C4-2B (cell line): ENCODE data around the gene BTBD9.

ENCODE experiments used
- ZFX ChIP-seq: fragments of 450-650 bp; IDR thresholded peaks from 2 replicates; pipeline ENCODE4 v1.6.1; 2017
- TF ChIP-seq, protein P1 (sequence below): fragments of 450-650 bp; conservative IDR thresholded peaks from 2 replicates; pipeline ENCODE4 v1.5.1; 2017; ENCODE audit warnings: mild to moderate bottlenecking

DNA sequence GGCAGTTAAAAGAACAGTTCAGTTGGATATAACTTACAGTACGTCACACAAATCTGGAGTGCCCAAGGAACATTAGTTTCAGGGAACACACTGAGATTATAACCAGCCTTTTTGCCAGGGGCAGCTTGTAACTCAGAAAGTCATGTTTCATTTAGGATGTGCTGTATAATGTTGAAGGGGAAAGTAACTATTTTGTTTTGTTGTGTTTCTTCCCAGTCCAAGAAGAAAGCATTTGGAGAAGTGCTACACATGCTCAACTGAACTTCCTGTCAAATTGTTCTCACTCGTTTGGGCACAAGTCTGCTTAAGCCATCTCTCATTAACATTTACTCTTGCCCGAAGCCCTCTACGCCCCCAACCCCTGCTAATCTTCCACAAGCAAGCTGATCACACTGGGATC is 157.9 kb downstream of the BTBD9 start:
- TF ChIP-seq, protein P1, sequence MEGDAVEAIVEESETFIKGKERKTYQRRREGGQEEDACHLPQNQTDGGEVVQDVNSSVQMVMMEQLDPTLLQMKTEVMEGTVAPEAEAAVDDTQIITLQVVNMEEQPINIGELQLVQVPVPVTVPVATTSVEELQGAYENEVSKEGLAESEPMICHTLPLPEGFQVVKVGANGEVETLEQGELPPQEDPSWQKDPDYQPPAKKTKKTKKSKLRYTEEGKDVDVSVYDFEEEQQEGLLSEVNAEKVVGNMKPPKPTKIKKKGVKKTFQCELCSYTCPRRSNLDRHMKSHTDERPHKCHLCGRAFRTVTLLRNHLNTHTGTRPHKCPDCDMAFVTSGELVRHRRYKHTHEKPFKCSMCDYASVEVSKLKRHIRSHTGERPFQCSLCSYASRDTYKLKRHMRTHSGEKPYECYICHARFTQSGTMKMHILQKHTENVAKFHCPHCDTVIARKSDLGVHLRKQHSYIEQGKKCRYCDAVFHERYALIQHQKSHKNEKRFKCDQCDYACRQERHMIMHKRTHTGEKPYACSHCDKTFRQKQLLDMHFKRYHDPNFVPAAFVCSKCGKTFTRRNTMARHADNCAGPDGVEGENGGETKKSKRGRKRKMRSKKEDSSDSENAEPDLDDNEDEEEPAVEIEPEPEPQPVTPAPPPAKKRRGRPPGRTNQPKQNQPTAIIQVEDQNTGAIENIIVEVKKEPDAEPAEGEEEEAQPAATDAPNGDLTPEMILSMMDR, result no peak
- no peak for TF ChIP-seq ZFX
